H1 (cell line): Measurements from ENCODE around the gene PPP1R11. TPM values are rescaled to one million over a fixed set of nuclear protein-coding genes. Genes with fewer than 3 reads are reported as not detected.

Source experiments
- CTCF ChIA-PET: fragments of 300-600 bp; sonication (Branson Sonifier 250); formaldehyde crosslinking; loops from one replicate; lab custom pipeline; 2021; ENCODE audit not compliant: partially characterized antibody; lab: Charles Lee
- POLR2A ChIA-PET: fragments of 300-600 bp; sonication (Branson Sonifier 250); formaldehyde crosslinking; loops from one replicate; lab custom pipeline; 2021; ENCODE audit warnings: inconsistent platforms; ENCODE audit not compliant: partially characterized antibody; lab: Charles Lee
- DNase-seq, 2 experiments: peaks; one replicate each; pipeline versions ENCODE4 v3.0.0 to v3.0.0-alpha.2; 2010 to 2022; ENCODE audit warnings: low spot score in 2 of 2, low read depth in 1 of 2, mixed read lengths in 1 of 2
- FAIRE-seq: peaks from 2 replicates; lab custom pipeline; 2011; peaks lifted over from hg19 to GRCh38; lab: Jason Lieb, UNC
- H2AFZ ChIP-seq: 2 replicates; pipeline ENCODE4 v1.8.1; 2012; ENCODE audit warnings: low read length, inconsistent platforms
- H2AK5ac ChIP-seq: 2 replicates; pipeline ENCODE4 v1.6.1; 2013; ENCODE audit warnings: low read depth, low read length
- H2BK120ac ChIP-seq: replicated peaks from 2 replicates; pipeline ENCODE3; 2013; ENCODE audit warnings: low read depth, low read length, inconsistent platforms
- H2BK12ac ChIP-seq: 2 replicates; pipeline ENCODE4 v1.6.1; 2013; ENCODE audit warnings: low read depth, low read length
- H2BK15ac ChIP-seq: 2 replicates; pipeline ENCODE4 v1.6.1; 2013; ENCODE audit warnings: low read length
- H2BK20ac ChIP-seq: 2 replicates; pipeline ENCODE4 v1.6.1; 2013; ENCODE audit warnings: low read length
- H2BK5ac ChIP-seq: 2 replicates; pipeline ENCODE4 v1.6.1; 2013; ENCODE audit warnings: low read depth, low read length
- H3K14ac ChIP-seq: 2 replicates; pipeline ENCODE4 v1.6.1; 2013; ENCODE audit warnings: inconsistent platforms; ENCODE audit not compliant: insufficient read length
- H3K18ac ChIP-seq: 2 replicates; pipeline ENCODE4 v1.6.1; 2013; ENCODE audit warnings: low read length; ENCODE audit errors: extremely low read depth
- H3K23ac ChIP-seq: 2 replicates; pipeline ENCODE4 v1.6.1; 2013; ENCODE audit warnings: inconsistent platforms; ENCODE audit not compliant: insufficient read length
- H3K23me2 ChIP-seq: 2 replicates; pipeline ENCODE4 v1.6.1; 2013; ENCODE audit warnings: low read depth, low read length
- H3K27ac ChIP-seq: 2 replicates; pipeline ENCODE4 v1.6.1; 2011; ENCODE audit warnings: low read depth, low read length, inconsistent platforms
- H3K27me3 ChIP-seq, 4 experiments: replicated peaks in 1 of 4; 1 replicate in 1 of 4; 2 replicates in 3 of 4; pipeline versions ENCODE4 v1.6.1 to v1.8.1; 2011 to 2013; ENCODE audit warnings: low read length in 3 of 4, mild to moderate bottlenecking in 3 of 4, inconsistent platforms in 2 of 4, mixed read lengths in 2 of 4, moderate library complexity in 1 of 4; ENCODE audit not compliant: control insufficient read depth in 3 of 4, insufficient read depth in 3 of 4; ENCODE audit errors: extremely low read depth in 1 of 4
- H3K36me3 ChIP-seq, 4 experiments: 2 replicates each; pipeline versions ENCODE4 v1.6.1 to v1.8.1; 2011 to 2013; ENCODE audit warnings: mild to moderate bottlenecking in 4 of 4, low read length in 3 of 4, moderate library complexity in 2 of 4, control low read depth in 1 of 4, inconsistent platforms in 1 of 4; ENCODE audit not compliant: insufficient read depth in 4 of 4, control insufficient read depth in 2 of 4
- H3K4ac ChIP-seq: replicated peaks from 2 replicates; pipeline ENCODE3; 2013; ENCODE audit warnings: low read length, low read depth, mixed read lengths, inconsistent platforms; ENCODE audit not compliant: insufficient read length
- H3K4me1 ChIP-seq, 4 experiments: replicated peaks in 1 of 4; 1 replicate in 1 of 4; 2 replicates in 3 of 4; pipeline versions ENCODE4 v1.6.1 to v1.8.1; 2011 to 2013; ENCODE audit warnings: low read length in 3 of 4, inconsistent platforms in 2 of 4, mixed read lengths in 1 of 4; ENCODE audit not compliant: insufficient read depth in 4 of 4, control insufficient read depth in 3 of 4
- H3K4me2 ChIP-seq, 2 experiments: 2 replicates each; pipeline versions ENCODE4 v1.6.1 to v1.8.1; 2011 to 2013; ENCODE audit warnings: low read depth in 2 of 2, low read length in 2 of 2, control low read depth in 1 of 2, inconsistent platforms in 1 of 2, mild to moderate bottlenecking in 1 of 2; ENCODE audit not compliant: insufficient read depth in 1 of 2
- H3K4me3 ChIP-seq, 4 experiments: fragments of 200-600, 300-600 bp in 1 of 4; sonication (generic), shearing (Covaris generic), sonication (Bioruptor Twin) in 1 of 4; 2 replicates each; pipeline versions ENCODE4 v1.5.1 to v1.8.1; 2011 to 2016; ENCODE audit warnings: low read length in 4 of 4, low read depth in 3 of 4, control low read depth in 2 of 4, inconsistent platforms in 2 of 4, mild to moderate bottlenecking in 2 of 4, mixed read lengths in 1 of 4, moderate library complexity in 1 of 4; ENCODE audit not compliant: insufficient read depth in 2 of 4; ENCODE audit errors: extremely low read depth in 1 of 4
- H3K56ac ChIP-seq: replicated peaks from 2 replicates; pipeline ENCODE3; 2013; ENCODE audit warnings: low read depth, mild to moderate bottlenecking, mixed read lengths, low read length, inconsistent platforms; ENCODE audit not compliant: insufficient read length
- H3K79me1 ChIP-seq: 2 replicates; pipeline ENCODE4 v1.6.1; 2013; ENCODE audit warnings: low read depth, low read length, control low read depth
- H3K79me2 ChIP-seq, 2 experiments: 2 replicates each; pipeline versions ENCODE4 v1.6.1 to v1.8.1; 2012 to 2013; ENCODE audit warnings: low read length in 2 of 2, mild to moderate bottlenecking in 2 of 2, inconsistent platforms in 1 of 2; ENCODE audit not compliant: insufficient read depth in 2 of 2, control insufficient read depth in 1 of 2
- H3K9ac ChIP-seq, 4 experiments: replicated peaks in 1 of 4; 1 replicate in 1 of 4; 2 replicates in 3 of 4; pipeline versions ENCODE4 v1.6.1 to v1.8.1; 2011 to 2013; ENCODE audit warnings: low read depth in 3 of 4, low read length in 3 of 4, control low read depth in 2 of 4, mild to moderate bottlenecking in 2 of 4, moderate library complexity in 2 of 4, inconsistent platforms in 1 of 4; ENCODE audit errors: extremely low read depth in 1 of 4
- H3K9me3 ChIP-seq, 2 experiments: 2 replicates each; pipeline versions ENCODE4 v1.6.1 to v1.8.1; 2012 to 2013; ENCODE audit warnings: mild to moderate bottlenecking in 2 of 2, moderate library complexity in 2 of 2, control low read depth in 1 of 2, inconsistent platforms in 1 of 2, low read depth in 1 of 2, low read length in 1 of 2, mixed read lengths in 1 of 2; ENCODE audit not compliant: insufficient read depth in 2 of 2
- H4K20me1 ChIP-seq, 2 experiments: replicated peaks in 1 of 2; 2 replicates each; pipeline versions ENCODE3 to v1.8.1; 2011 to 2013; ENCODE audit warnings: inconsistent platforms in 2 of 2, low read length in 2 of 2, mild to moderate bottlenecking in 1 of 2; ENCODE audit not compliant: insufficient read depth in 2 of 2, control insufficient read depth in 1 of 2
- H4K5ac ChIP-seq: 2 replicates; pipeline ENCODE4 v1.6.1; 2013; ENCODE audit warnings: low read length, low read depth, mixed read lengths, inconsistent platforms; ENCODE audit not compliant: insufficient read length
- H4K8ac ChIP-seq: 2 replicates; pipeline ENCODE4 v1.8.0; 2013; ENCODE audit warnings: mild to moderate bottlenecking, moderate library complexity, low read length, inconsistent platforms; ENCODE audit not compliant: insufficient read depth; ENCODE audit errors: extremely low read depth
- H4K91ac ChIP-seq: replicated peaks from 2 replicates; pipeline ENCODE3; 2013; ENCODE audit warnings: low read length, mixed read lengths, inconsistent platforms; ENCODE audit not compliant: insufficient read length
- CBX8 ChIP-seq: fragments of 300-800, 300-1000 bp; sonication (generic); IDR thresholded peaks from 2 replicates; pipeline ENCODE4 v1.7.1; 2016; ENCODE audit warnings: low read depth, low read length, borderline replicate concordance
- HDAC2 ChIP-seq, 2 experiments: fragments of 300-600 bp in 1 of 2; sonication (generic) in 1 of 2; IDR thresholded peaks; 2 replicates each; pipeline ENCODE4 v1.6.1; 2011 to 2012; ENCODE audit warnings: low read depth in 2 of 2, low read length in 2 of 2, mild to moderate bottlenecking in 2 of 2, moderate library complexity in 2 of 2, borderline replicate concordance in 1 of 2, inconsistent platforms in 1 of 2
- JUND ChIP-seq: IDR thresholded peaks from 2 replicates; pipeline ENCODE4 v1.6.1; 2011; ENCODE audit warnings: mild to moderate bottlenecking, improper control_type of control experiment, low read length
- MAX ChIP-seq: IDR thresholded peaks from 2 replicates; pipeline ENCODE4 v1.6.1; 2012; ENCODE audit warnings: inconsistent platforms
- PHF8 ChIP-seq: fragments of 200-600 bp; sonication (generic); conservative IDR thresholded peaks from 2 replicates; pipeline ENCODE4 v1.7.1; 2012; ENCODE audit warnings: low read depth, mild to moderate bottlenecking, inconsistent platforms, low read length, moderate library complexity
- SIX5 ChIP-seq: IDR thresholded peaks from 2 replicates; pipeline ENCODE4 v1.6.1; 2011; ENCODE audit warnings: mild to moderate bottlenecking, low read depth, low read length
- SP4 ChIP-seq: IDR thresholded peaks from 2 replicates; pipeline ENCODE4 v1.6.1; 2012; ENCODE audit warnings: low read length, inconsistent platforms
- TAF1 ChIP-seq: IDR thresholded peaks from 2 replicates; pipeline ENCODE4 v1.6.1; 2011; ENCODE audit warnings: mild to moderate bottlenecking, low read depth, low read length
- WGBS, 2 experiments: shearing (Covaris generic) in 1 of 2; methylation state at CpG; one replicate each; pipeline versions ENCODE4 v1.1.6 to v1.1.7; 2013 to 2015; ENCODE audit warnings: low lambda C conversion rate in 2 of 2, mixed read lengths in 2 of 2, inconsistent platforms in 1 of 2, low coverage in 1 of 2, missing lambda C conversion rate in 1 of 2; ENCODE audit not compliant: insufficient replicate concordance in 2 of 2, insufficient coverage in 1 of 2, insufficient read length in 1 of 2; ENCODE audit errors: extremely low coverage in 1 of 2, missing lambda C conversion rate in 1 of 2; 5-methylcytosine and 5-hydroxymethylcytosine counted together
- polyA plus RNA-seq, 7 experiments: library from polyadenylated mRNA; depleted of rRNA in 3 of 7; stranded (reverse) in 5 of 7; unstranded in 2 of 7; fragments of >200 nt in 5 of 7; fragments of 200-250 nt in 2 of 7; gene quantifications; 1 replicate in 5 of 7; 2 replicates in 1 of 7; 4 replicates in 1 of 7; pipeline versions ENCODE4 v1.2.1 to v1.2.3, GENCODE V29; 2011 to 2013; ENCODE audit warnings: missing spikeins in 2 of 7, mixed read lengths in 2 of 7
- total RNA-seq: library from RNA; stranded (reverse); fragmentation: NEBNext Ultra II Directional; extraction: Animal tissue kit (Norgen Biotek cat#: 25700); gene quantifications from 2 replicates; pipeline ENCODE4 v1.2.1, GENCODE V29; 2021
- TF ChIP-seq, protein P1 (sequence below): IDR thresholded peaks from 2 replicates; pipeline ENCODE4 v1.6.1; 2011; ENCODE audit warnings: low read length, improper control_type of control experiment

The PPP1R11 gene
- total and polyA plus RNA-seq, 2 of the 8 experiments (the other 6 are each of a cell fraction or from before 2014, with no cell fraction given) = 26.1 to 32.8 TPM

DNA sequence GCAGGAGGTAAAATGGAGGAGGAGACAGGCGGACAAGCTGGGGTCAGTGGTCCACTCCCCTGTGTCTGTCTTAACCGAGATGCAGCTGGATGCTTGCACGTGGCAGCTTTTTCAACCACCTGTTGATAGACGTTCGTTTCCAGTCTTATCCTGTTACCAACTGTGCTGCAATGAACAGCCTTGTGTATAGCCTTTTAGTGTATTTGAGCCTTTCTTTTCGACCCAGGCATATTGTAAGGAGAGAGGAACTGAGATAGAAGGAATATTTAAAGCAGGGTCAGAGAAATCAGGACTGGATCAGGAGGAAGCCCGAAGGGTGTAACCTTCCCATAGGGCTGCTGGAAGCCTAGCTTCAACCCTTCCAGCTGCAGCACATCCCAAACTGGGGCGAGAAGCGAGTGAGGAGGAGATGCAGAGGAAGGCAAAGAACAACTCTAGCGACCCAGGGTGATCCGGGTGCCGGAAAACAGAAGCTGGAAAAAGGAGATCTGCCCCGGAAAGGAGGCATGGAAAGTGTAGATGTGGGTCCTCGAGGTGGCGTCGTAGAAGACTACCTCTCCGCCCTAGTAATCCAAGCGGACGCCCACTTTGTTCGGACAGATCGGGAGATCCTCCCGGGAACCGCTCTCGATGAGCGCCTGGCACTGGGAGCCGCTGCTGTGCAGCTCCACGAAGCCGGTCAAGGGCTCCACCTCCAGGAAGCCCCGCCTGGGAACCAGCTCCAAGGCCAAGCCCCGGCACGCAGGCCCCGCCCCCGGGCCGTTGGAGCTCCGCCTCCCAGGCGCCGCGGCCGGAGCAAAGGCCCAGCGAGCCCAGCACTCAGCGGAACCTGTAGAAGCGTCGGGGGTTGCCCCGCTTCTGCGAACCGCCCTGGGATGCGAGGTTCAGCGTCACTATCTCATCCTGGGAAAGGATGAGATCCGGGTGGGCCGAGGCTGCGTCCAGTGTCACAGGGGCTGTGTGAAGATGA lies 34.7 kb downstream of the PPP1R11 start:
- Histone ChIP-seq H3K79me2 (no peaks in the 10 kb centered on the region), H4K5ac (no peak overlapping the region), H2BK15ac (0 out of 2 replicates have a peak overlapping the region, but pooled peaks have one; percentile 46), H3K56ac (no peak overlapping the region), H3K27ac (no peak overlapping the region), H3K9me3 (no peaks in the 10 kb centered on the region), H4K8ac (no peak overlapping the region), H2BK20ac (no peak overlapping the region), H2BK120ac (no peak overlapping the region), H4K20me1 (no peaks in the 10 kb centered on the region), H3K9ac (no peak overlapping the region; a peak in 1 of 7 replicates), H3K27me3 (peaks cover 32 to 71% (median 64%) of the 10 kb centered on the region in 4 experiments), H4K91ac (no peak overlapping the region), H3K36me3 (no peaks in the 10 kb centered on the region), H3K79me1 (no peaks in the 10 kb centered on the region), H3K4me3 (peak overlapping the region; percentile 36 to 65 (median 48); a peak in 7 of 8 replicates), H3K14ac (no peak overlapping the region), H3K4ac (no peak overlapping the region), H2BK5ac (no peak overlapping the region), H3K18ac (no peak overlapping the region), H2AK5ac (no peak overlapping the region), H3K4me1 (peaks cover 3 to 15% (median 9%) of the 10 kb centered on the region in 4 experiments; a peak in 6 of 7 replicates), H3K23me2 (peaks cover 10% of the 10 kb centered on the region), H2AFZ (peak overlapping the region; percentile 14; the same call in 1 of the 2 replicates), H3K23ac (no peak overlapping the region), H3K4me2 (peak overlapping the region; percentile 69 to 79), H2BK12ac (no peak overlapping the region; the same call in 1 of the 2 replicates)
- FAIRE-seq (no peak), DNase-seq (peak; percentile 57 to 88)
- POLR2A ChIA-PET = interaction anchor here (0.6 to 1.6 kb wide), 9 partner anchors 9 to 363 kb away, joined by 3 to 9 read pairs (median 4); partner anchors contain the start of genes POLR1H, PPP1R11 and TRIM31
- CTCF ChIA-PET = interaction anchor here (0.5 to 2.9 kb wide), 15 partner anchors 8 to 88 kb away, joined by 3 to 22 read pairs (median 3); partner anchors contain the start of genes RNF39 and TRIM31
- WGBS, 2 experiments = 5% methylated on average over 26 of the region's 51 CpGs; no CpG with 5 or more reads in 1 of the 2 experiments
- no peak for TF ChIP-seq SIX5
- no peak for TF ChIP-seq SP4
- 0 out of 2 replicates have a peak, but pooled peaks have one; percentile 35 for TF ChIP-seq PHF8
- TF ChIP-seq, protein P1, sequence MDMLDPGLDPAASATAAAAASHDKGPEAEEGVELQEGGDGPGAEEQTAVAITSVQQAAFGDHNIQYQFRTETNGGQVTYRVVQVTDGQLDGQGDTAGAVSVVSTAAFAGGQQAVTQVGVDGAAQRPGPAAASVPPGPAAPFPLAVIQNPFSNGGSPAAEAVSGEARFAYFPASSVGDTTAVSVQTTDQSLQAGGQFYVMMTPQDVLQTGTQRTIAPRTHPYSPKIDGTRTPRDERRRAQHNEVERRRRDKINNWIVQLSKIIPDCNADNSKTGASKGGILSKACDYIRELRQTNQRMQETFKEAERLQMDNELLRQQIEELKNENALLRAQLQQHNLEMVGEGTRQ = no peak
- no peak for TF ChIP-seq JUND
- TF ChIP-seq TAF1 = peak; percentile 61; the same call in 1 of the 2 replicates
- 0 out of 2 replicates have a peak, but pooled peaks have one; percentile 32 for TF ChIP-seq MAX
- no peak for TF ChIP-seq HDAC2 (IDR thresholded peaks at IDR 0.05; ENCODE audit: borderline replicate concordance in 1 of 2, low read depth in 2 of 2, low read length in 2 of 2)
- no peak for TF ChIP-seq CBX8
